GM21717 (cell line): ENCODE data around the gene ATP9A.

Source experiments
- ATAC-seq: cut with Tn5 transposase; IDR thresholded peaks from one replicate; pipeline ENCODE4 v1.9.1; 2021; ENCODE audit warnings: mild to moderate bottlenecking, moderate library complexity; ENCODE audit not compliant: unreplicated experiment

Gene ATP9A

GRCh38 chr20:51610111-51610510, 158.1 kb downstream of the ATP9A start:
- no peak for ATAC-seq

DNA sequence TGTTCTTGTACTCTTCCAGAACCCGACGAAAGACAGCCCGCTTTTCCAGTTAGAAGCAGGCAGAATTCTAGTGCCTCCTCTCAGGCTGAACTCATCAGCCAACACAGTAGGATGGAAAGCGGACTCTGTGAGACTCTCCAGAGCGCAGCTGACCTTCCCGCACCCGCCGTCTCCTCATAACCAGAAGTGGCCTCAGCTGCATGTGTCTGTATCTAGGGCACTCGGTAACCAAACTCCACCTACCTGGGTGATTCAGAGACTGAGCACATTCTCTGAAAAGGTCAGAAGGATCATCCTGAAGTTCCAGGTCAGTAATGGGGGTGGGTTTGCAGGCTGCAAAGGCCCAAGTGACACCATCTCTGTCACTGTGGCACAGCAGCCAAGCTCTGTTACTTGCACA, 158.9 kb downstream of the ATP9A start:
- ATAC-seq = no peak

GRCh38 chr20:51608061-51608460, 160.1 kb downstream of the ATP9A start:
- no peak for ATAC-seq

- ATAC-seq = no peak
These were observed 161.0 kb downstream of the ATP9A start for GRCh38 chr20:51607170-51607569.

DNA sequence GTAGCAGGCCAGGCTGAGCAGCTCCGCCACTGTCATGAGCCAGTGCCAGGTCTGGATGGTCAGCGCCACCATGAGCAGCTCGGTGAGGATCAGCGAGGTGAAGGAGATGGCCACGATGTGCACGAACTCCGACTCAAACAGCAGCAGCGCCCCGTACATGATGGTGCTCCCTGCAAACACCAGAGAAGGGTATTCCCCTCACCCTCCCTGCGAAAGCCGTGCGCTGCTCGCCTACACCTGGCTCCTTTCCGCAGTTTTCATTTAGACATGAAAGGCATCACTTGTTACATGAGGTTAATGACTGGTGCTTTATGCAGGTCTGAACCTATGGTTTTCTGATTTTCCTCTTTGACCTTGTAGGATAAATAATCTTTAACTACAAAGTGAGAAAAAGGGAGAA, 163.3 kb downstream of the ATP9A start:
- no peak for ATAC-seq

- no peak for ATAC-seq
These were observed 166.1 kb downstream of the ATP9A start for GRCh38 chr20:51602131-51602530.

GRCh38 chr20:51600950-51601349, 167.2 kb downstream of the ATP9A start:
- ATAC-seq = no peak

- no peak for ATAC-seq
These were observed 168.2 kb downstream of the ATP9A start for GRCh38 chr20:51600016-51600420.

GRCh38 chr20:51598556-51598955, 169.6 kb downstream of the ATP9A start:
- ATAC-seq = no peak

DNA sequence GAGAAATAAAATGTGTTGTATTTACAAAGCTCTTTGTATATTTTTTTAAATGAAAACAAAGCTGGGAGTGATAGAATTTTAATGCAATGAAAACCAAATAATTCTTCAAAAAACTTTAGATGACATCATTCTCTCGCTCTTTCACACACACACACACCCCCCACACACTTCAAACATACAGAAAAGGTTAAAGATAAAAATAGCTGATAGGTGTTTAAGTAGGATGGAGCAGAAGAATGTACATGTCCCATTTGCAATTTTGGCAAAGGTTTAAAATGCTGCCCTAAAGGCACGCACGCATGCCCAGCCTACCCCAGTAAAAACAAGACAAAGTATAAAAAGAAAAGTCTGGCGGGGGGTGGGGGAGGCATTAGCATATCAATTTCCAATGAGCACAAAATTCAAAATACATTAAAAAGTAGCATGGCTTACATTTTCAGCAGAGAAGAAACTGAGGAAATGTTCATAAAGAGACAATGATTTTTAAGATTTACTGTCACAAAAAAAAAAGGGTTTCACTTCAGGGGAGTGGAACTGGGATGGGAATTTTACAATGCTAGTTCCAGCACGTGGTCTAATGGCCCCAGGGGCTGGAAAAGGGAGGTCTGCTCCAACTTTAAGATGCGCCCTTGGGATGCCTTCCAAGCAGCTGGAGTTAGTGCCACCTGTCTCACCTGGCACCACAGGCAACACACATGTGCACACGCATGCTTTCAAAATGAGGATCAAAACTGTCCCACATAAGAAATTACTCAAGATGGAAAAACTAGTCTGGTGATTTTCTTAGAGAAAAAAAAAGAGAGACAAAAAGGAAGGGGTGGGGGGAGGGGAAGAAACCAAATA, 170.6 kb downstream of the ATP9A start:
- ATAC-seq = no peak

DNA sequence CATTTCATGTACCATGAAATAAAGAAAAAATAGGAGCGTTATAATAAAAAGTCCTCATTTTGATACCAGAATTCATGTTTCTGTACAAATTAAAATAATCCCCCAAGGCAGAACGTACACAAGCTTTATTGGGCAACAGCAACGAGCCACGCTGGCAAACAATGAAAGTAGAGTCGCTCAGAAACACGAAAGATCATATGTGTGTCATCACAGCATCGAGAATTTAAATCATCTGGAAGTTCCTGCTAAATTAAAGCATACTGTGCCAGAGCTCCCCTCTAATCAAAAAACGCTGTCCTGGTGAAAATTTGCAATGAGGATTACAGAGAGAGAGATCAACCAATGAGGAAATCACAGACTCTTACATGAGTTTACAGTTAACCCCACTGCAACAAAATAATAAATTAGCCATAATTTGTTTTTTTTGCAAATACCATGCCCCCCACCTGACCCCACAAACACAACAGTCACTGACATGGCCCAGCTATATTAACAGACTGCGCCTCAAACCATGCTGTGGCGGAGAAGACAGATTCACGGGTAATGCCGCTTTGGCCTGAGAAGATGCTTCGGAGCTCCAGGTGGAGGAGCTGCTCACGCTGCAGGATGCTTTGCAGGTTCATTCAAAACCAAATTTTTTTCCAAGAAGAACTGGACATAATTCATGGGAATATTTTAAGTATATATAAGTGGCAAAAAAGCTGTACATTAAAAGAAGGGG, 171.4 kb downstream of the ATP9A start:
- no peak for ATAC-seq

GRCh38 chr20:51595744-51596143, 172.4 kb downstream of the ATP9A start:
- ATAC-seq = no peak

- peak; percentile 90 for ATAC-seq
These were observed 173.1 kb downstream of the ATP9A start for GRCh38 chr20:51595058-51595532.

DNA sequence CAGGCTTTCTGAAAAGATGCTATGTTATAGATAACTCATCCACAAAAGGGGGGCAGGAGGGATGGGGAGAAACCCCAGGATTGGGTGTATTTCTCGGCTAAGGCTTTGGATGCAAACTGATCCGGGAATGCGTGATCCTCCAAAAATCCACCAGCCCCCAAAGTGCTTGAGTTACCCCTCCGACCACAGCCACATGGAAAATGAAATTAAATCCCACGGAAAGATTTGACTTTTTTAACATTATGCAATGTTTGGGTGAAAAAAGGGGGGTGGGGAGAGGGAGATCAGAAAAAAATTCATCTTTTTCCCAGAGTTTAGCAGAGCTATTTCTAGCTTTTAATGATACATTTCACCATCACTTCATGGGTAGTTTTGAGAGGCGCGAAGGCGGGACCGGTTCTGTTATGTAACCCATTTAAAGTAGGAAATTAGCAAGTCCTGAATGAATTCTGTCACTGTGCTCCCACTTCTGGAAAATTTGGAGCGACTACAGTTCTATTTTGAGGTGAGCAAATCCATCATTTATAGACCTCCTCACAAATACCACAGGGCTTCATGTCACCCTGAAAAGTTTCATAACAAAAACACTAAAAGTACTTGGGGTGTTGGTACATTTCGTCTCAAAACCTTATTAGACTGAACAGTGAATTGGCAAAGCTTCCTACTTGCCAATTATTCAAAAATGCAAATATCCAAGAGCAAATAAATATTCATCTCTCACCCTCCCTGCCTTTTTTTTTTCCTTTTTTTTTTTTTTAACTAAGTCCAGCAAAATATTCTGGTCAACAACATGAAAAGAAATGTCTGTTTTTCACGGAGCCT, 173.7 kb downstream of the ATP9A start:
- ATAC-seq = no peak

DNA sequence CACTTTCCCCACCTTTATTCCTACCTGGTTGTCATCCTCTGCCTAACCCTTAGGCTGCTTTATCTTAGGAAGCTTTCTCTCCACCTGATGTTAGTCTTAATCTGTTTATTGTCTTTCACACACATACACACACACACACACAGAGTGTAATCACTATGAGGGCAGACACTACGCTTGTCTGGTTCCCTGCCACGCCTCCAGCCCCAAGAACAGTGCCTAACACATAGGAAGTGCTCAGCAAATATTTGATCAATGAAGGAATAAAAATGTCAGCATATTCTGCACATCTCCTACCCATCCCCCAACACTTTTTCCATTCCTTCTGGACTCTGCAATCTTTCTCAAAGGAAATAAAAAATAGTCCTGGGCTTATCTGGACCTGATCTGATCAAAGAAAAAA, 174.6 kb downstream of the ATP9A start:
- ATAC-seq = no peak

DNA sequence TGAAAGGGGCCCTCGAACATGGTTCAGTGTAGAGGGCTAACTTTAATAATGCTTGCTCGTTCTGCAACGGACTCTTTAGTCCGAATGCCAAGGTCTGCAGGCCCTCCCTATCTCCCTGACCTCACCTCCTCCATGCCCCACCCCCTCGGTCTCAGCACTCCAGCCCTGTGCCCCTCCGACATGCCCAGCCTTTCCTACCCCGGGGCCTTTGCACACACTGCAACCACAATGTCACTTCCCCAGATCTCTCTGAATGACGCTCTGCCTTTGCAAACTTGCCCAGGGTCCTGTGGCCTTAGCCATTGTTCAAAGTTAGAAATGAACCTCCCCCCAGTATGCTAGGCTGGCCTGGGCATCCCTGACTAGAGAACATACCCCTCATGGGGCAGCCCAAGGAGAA, 175.6 kb downstream of the ATP9A start:
- ATAC-seq = no peak

GRCh38 chr20:51591871-51592270, 176.3 kb downstream of the ATP9A start:
- ATAC-seq = no peak

- ATAC-seq = no peak
These were observed 179.4 kb downstream of the ATP9A start for GRCh38 chr20:51588762-51589161.

DNA sequence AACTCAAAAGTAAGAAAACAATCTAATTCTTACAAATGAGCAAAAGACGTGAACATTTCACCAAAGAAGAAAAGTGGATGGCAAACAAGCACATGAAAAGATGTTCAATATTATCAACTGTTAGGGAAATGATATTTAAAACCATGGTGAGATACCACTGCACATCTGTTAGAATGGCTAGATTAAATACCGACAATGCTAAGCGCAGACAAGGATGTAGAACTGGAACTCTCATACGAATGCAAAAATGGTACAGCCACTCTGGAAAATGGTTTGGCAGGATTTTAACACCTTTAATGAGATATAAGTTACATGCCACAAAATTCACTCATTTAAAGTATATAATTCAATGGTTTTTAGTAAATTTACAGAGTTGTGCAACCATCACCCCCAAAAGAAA, 181.0 kb downstream of the ATP9A start:
- ATAC-seq = no peak

- no peak for ATAC-seq
These were observed 182.2 kb downstream of the ATP9A start for GRCh38 chr20:51586005-51586440.

DNA sequence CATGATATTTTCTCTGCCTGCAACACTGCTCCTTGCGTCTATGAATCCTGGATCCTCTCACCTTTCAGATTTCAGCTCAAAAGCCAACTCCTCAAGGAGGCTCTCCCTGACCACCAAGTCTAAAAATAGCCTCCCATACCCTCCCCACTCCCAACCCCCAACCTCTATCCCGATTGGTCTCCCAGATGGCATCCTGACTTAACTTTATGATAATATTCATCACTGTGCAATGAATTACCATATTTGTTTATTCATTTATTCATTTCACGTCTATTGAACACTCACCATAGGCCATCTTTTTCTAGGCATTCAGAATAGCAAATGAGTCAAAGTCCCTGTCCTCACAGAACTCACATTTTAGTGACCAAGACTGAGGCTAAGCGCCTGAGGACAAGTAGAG, 183.0 kb downstream of the ATP9A start:
- no peak for ATAC-seq
